Measurements from ENCODE around the gene ASTN2.

ASTN2 gene

DNA sequence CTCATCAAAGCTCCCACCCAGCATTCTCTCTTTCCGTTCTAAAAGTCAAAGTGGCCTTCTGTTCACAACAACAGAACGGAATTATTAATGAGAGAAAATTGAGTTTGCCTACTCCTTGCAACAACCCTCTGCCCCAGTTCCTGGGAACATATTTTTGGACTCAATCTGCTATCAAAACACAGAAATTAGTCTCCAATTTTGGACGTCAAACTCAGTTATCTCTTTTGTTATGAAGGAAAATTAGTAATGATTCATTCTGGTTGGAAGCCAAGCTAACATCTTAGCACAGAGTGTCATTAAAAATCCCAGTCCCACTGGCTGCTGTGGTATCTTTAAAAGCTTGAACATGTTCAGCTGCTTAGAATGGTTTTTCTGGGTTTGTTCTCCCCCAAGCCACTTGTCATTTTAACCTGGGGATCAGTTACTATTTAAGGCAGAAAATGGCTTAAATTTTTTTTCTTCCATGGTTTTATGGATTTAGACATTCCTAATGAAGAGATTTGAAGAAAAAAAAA is 384.5 kb downstream of the ASTN2 start:
- no peak overlapping the region for H3K9ac ChIP-seq (ENCODE audit: low read depth, low read length)
- no peaks in the 10 kb centered on the region for H3K4me1 ChIP-seq (ENCODE audit: insufficient read depth, low read length)
- H3K27me3 ChIP-seq (ENCODE audit: insufficient read depth, low read length), result no peaks in the 10 kb centered on the region
- no peak overlapping the region for H3K27ac ChIP-seq (ENCODE audit: low read depth, low read length)
- no peaks in the 10 kb centered on the region for H3K36me3 ChIP-seq (ENCODE audit: insufficient read depth, low read length)
- 90% methylated on average over 3 of the region's 3 CpGs for WGBS
- H3K4me3 ChIP-seq (ENCODE audit: low read length), result no peak overlapping the region
- no peaks in the 10 kb centered on the region for H3K9me3 ChIP-seq (ENCODE audit: insufficient read depth, low read depth, low read length)

DNA sequence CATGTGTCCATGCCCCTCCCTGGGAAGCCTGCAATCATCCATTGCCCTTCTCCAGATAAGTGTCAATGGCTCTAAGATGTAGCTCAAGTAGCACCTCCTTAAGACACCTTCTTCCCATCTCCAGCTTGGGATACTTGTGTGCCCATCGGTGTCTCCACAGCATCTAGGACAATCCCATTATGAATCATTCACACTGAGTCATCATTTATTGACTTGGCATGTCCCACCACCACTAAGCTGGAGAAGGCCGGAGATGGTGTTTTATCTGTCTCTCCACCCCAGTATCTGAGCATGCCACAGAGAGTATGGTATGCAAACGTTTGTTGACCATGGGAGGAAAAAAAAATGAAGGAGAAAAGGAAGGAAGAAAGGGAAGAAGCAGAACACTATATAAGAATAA is 385.5 kb downstream of the ASTN2 start:
- Histone ChIP-seq H3K4me3 (ENCODE audit: low read length) (no peak overlapping the region), H3K27me3 (ENCODE audit: insufficient read depth, low read length) (no peaks in the 10 kb centered on the region), H3K27ac (ENCODE audit: low read depth, low read length) (no peak overlapping the region), H3K9ac (ENCODE audit: low read depth, low read length) (no peak overlapping the region), H3K9me3 (ENCODE audit: insufficient read depth, low read depth, low read length) (no peaks in the 10 kb centered on the region), H3K4me1 (ENCODE audit: insufficient read depth, low read length) (no peaks in the 10 kb centered on the region), H3K36me3 (ENCODE audit: insufficient read depth, low read length) (no peaks in the 10 kb centered on the region)
- 79% methylated on average over 3 of the region's 3 CpGs for WGBS

DNA sequence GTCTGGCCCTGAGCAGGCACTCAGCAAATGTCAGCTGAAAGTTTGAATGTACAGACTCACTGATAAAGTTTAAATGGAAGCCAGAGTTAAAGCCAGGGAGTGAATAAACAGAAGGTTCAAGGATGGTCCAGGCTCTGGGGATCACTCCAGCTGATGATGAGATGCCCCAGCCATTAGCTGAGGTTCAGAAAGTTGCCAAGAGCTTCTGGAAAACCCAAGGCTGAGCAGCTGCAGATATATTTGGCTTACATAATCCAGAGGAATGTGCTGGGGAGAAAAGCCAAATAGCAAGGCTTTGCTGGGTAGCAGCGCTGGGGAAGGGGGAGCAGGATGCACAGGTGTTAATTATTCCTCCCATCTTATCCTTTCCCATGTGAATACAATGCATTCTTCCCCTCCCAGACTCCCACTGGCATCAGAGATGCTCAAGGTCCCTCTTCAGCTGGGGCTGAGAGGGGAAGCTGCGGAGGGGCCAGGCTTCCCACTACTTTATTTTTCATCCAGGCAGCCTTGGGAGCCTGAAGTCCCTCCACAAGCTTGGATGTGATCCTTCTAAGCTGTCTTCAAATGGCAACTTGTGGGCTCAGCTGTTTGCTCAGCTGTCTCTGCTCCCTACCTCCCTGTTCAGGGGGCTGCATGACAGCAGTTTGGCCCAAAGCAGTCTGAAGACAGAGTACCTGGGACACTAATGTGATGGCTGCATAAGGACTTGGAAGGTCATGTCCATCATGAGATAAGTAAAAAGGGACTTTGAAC is 386.6 kb downstream of the ASTN2 start:
- Histone ChIP-seq H3K27me3 (ENCODE audit: insufficient read depth, low read length) (no peaks in the 10 kb centered on the region), H3K36me3 (ENCODE audit: insufficient read depth, low read length) (no peaks in the 10 kb centered on the region), H3K9ac (ENCODE audit: low read depth, low read length) (no peak overlapping the region), H3K9me3 (ENCODE audit: insufficient read depth, low read depth, low read length) (no peaks in the 10 kb centered on the region), H3K4me1 (ENCODE audit: insufficient read depth, low read length) (no peaks in the 10 kb centered on the region), H3K4me3 (ENCODE audit: low read length) (no peak overlapping the region), H3K27ac (ENCODE audit: low read depth, low read length) (no peak overlapping the region)
- 60% methylated on average over 2 of the region's 2 CpGs for WGBS

DNA sequence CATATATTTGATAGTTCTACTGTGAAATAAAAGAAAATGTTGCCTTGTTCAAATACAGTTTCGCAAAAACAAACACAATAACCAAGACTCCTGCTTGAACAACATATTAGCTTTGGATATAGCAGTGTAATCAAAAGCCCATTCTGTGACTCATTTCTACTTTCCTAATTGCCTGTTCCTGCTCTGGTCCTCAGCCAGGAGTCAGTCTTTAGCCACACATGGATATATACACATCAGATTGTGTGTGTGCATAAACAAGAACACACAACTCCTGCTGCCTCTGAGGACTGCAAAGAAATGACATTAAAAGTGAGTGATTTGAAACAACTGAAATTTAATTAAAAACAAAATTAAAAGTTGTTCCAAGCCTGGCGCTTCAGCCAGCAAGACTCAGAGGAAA is 393.0 kb downstream of the ASTN2 start:
- Histone ChIP-seq H3K4me1 (ENCODE audit: insufficient read depth, low read length) (peaks cover 11% of the 10 kb centered on the region; the same call in 1 of the 2 replicates), H3K27ac (ENCODE audit: low read depth, low read length) (no peak overlapping the region), H3K9ac (ENCODE audit: low read depth, low read length) (no peak overlapping the region), H3K9me3 (ENCODE audit: insufficient read depth, low read depth, low read length) (no peaks in the 10 kb centered on the region), H3K4me3 (ENCODE audit: low read length) (no peak overlapping the region), H3K27me3 (ENCODE audit: insufficient read depth, low read length) (no peaks in the 10 kb centered on the region), H3K36me3 (ENCODE audit: insufficient read depth, low read length) (no peaks in the 10 kb centered on the region)
- 94% methylated on average over 2 of the region's 2 CpGs for WGBS

DNA sequence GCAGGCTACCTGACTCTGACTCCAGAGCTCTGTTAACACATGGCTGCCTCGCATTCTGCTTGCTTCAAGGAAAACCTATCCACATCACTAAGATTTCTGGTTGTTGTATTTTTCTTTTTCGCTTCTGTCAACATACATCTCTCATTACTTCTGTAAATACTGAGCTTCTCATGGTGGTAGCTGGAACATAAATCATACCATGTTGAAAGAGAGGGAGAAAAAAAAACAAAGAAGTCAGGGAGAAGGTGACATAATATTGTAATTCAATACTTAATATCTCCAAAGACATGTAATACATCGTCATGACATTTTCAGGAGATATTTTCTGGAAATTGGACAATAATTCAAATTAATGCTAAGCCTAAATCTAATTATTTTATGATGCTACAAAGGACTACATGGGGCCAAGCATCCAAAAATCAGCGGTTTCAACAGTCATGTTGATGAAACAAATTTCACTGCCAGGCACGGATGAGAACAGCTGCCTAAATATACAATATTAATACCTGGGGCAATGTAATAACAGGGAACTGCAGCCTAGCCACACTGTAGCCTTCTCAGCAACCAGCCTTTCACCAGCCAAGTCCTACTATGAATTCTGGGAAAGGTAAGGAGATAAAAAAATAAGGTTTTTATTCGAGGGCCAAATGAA is 395.8 kb downstream of the ASTN2 start:
- no peak overlapping the region for H3K9ac ChIP-seq (ENCODE audit: low read depth, low read length)
- no peak overlapping the region for H3K27ac ChIP-seq (ENCODE audit: low read depth, low read length)
- H3K9me3 ChIP-seq (ENCODE audit: insufficient read depth, low read depth, low read length), result no peaks in the 10 kb centered on the region
- H3K4me1 ChIP-seq (ENCODE audit: insufficient read depth, low read length), result peaks cover 11% of the 10 kb centered on the region; the same call in 1 of the 2 replicates
- H3K4me3 ChIP-seq (ENCODE audit: low read length), result no peak overlapping the region
- WGBS, result 89% methylated on average over 3 of the region's 6 CpGs
- no peaks in the 10 kb centered on the region for H3K36me3 ChIP-seq (ENCODE audit: insufficient read depth, low read length)
- no peaks in the 10 kb centered on the region for H3K27me3 ChIP-seq (ENCODE audit: insufficient read depth, low read length)

DNA sequence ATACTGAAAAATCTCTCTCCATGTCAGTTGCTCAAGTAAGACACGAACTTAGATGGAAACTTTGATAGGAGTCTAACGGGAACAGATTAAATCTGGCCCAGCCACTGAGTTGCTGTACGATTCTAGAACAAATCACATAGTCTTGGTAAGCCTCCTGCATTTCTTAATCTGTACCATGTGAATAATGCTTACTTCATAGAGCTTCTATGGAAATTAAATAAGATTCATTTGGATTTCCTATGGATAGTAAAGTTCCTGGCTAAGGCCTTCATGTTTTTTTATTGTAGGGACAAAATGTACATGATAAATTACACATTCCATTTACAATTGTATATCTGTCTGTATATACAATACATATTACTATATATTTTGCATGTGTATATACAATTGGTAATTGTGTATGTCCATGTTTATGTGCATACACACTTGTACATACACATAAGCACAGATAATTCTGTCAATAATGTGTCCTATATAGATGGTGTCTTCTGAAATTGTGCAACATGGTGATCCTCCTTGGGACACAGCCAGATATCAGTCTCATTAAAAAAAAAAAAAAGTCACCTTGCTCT is 397.4 kb downstream of the ASTN2 start:
- Histone ChIP-seq H3K27ac (ENCODE audit: low read depth, low read length) (no peak overlapping the region), H3K27me3 (ENCODE audit: insufficient read depth, low read length) (no peaks in the 10 kb centered on the region), H3K4me1 (ENCODE audit: insufficient read depth, low read length) (peaks cover 8% of the 10 kb centered on the region; the same call in 1 of the 2 replicates), H3K4me3 (ENCODE audit: low read length) (no peak overlapping the region), H3K9ac (ENCODE audit: low read depth, low read length) (no peak overlapping the region), H3K9me3 (ENCODE audit: insufficient read depth, low read depth, low read length) (no peaks in the 10 kb centered on the region), H3K36me3 (ENCODE audit: insufficient read depth, low read length) (no peaks in the 10 kb centered on the region)
- WGBS, result 62% methylated on average over 3 of the region's 3 CpGs

DNA sequence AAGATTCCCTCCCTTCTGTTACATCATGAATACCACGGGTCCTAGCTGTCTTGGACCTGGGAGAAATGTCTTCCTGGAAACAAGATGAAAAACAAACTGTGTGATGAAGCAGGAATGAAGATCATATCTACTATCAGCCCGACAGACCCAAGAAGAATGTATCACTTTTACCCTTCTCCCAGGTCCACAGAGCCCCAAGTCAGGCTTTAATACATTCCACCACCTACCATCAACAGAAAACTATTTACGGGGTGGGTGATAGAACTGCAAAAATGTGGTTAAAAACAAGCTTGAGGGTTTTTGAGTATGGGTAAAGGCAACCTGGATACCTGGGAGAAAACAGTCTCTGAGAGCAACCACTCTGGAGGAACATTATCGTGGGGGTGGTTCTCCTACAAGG is 400.8 kb downstream of the ASTN2 start:
- no peaks in the 10 kb centered on the region for H3K36me3 ChIP-seq (ENCODE audit: insufficient read depth, low read length)
- H3K9me3 ChIP-seq (ENCODE audit: insufficient read depth, low read depth, low read length), result no peaks in the 10 kb centered on the region
- no peak overlapping the region for H3K4me3 ChIP-seq (ENCODE audit: low read length)
- WGBS, result 89% methylated on average over 4 of the region's 4 CpGs
- H3K27ac ChIP-seq (ENCODE audit: low read depth, low read length), result no peak overlapping the region
- no peak overlapping the region for H3K9ac ChIP-seq (ENCODE audit: low read depth, low read length)
- H3K27me3 ChIP-seq (ENCODE audit: insufficient read depth, low read length), result no peaks in the 10 kb centered on the region
- peaks cover 8% of the 10 kb centered on the region for H3K4me1 ChIP-seq (ENCODE audit: insufficient read depth, low read length)

DNA sequence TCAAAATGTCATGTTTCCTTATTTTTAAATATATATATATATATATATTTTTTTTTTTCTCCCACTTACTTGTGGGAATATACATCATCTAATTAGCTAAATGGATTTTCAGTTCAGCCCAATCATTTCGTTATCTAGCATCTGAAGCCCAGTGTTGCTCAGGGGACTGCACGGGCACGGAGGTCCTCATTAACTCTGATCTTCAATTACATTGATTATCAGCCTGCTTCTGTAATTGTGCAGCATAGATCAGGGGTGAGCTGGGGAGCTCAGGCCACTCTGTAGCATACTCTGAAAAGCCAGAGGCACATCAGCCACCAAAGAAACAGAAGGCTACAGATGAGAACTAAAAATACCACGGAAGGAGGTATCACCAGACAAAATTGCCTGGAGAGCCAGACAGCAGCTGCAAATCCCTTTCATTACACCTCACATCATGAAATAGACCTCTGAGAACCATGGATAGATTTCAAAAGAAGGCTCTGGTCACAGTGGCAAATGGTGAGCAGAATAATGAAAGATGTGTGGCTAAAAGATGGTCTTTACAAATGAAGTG is 401.3 kb downstream of the ASTN2 start:
- H3K36me3 ChIP-seq (ENCODE audit: insufficient read depth, low read length), result no peaks in the 10 kb centered on the region
- H3K9me3 ChIP-seq (ENCODE audit: insufficient read depth, low read depth, low read length), result no peaks in the 10 kb centered on the region
- no peak overlapping the region for H3K27ac ChIP-seq (ENCODE audit: low read depth, low read length)
- H3K4me1 ChIP-seq (ENCODE audit: insufficient read depth, low read length), result peaks cover 13% of the 10 kb centered on the region
- H3K27me3 ChIP-seq (ENCODE audit: insufficient read depth, low read length), result no peaks in the 10 kb centered on the region
- 97% methylated on average over 4 of the region's 4 CpGs for WGBS
- no peak overlapping the region for H3K4me3 ChIP-seq (ENCODE audit: low read length)
- no peak overlapping the region for H3K9ac ChIP-seq (ENCODE audit: low read depth, low read length)

DNA sequence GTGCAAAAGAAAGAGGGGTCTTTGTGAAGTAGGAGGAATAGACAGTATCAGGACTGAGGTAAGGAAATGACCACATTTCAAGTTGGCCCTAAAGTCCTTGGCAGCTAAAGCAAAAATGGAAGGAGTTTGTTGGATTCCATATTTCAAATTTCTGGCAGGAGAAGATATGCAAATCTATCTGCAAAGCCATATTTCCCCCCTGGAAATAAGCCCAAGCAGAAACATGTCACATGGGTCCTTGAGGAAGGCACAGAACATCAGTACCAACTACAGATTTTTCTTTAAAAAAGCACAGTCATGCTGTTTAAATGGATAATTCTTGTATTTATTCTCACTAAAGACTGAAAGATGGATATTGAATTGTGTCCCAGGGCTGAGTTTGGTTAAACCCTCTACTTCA is 404.8 kb downstream of the ASTN2 start:
- Histone ChIP-seq H3K9me3 (ENCODE audit: insufficient read depth, low read depth, low read length) (no peaks in the 10 kb centered on the region), H3K27ac (ENCODE audit: low read depth, low read length) (no peak overlapping the region), H3K36me3 (ENCODE audit: insufficient read depth, low read length) (no peaks in the 10 kb centered on the region), H3K9ac (ENCODE audit: low read depth, low read length) (no peak overlapping the region), H3K4me1 (ENCODE audit: insufficient read depth, low read length) (peaks cover 9% of the 10 kb centered on the region; the same call in 1 of the 2 replicates), H3K4me3 (ENCODE audit: low read length) (no peak overlapping the region), H3K27me3 (ENCODE audit: insufficient read depth, low read length) (no peaks in the 10 kb centered on the region)

DNA sequence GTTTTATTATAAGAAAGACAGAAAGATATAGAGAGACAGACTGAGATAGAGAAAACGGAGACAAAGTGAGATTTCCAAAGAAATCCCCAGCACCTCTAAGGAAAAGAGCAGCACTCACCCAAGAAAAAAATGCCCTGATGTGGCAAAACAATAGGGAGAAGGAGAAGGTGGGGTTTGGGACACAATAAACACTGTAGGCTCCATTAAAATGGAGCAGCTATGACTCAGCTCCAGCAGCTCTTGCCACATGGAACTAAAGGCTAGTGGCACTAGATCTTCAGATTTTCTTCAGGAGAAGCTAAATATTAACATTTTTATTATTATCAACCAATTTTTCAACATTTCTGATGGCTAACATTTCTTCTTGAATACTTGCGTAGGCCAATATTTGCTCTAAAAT is 406.0 kb downstream of the ASTN2 start:
- 70% methylated on average over 2 of the region's 2 CpGs for WGBS
- no peak overlapping the region for H3K27ac ChIP-seq (ENCODE audit: low read depth, low read length)
- H3K4me1 ChIP-seq (ENCODE audit: insufficient read depth, low read length), result peaks cover 9% of the 10 kb centered on the region; the same call in 1 of the 2 replicates
- H3K4me3 ChIP-seq (ENCODE audit: low read length), result no peak overlapping the region
- no peak overlapping the region for H3K9ac ChIP-seq (ENCODE audit: low read depth, low read length)
- no peaks in the 10 kb centered on the region for H3K36me3 ChIP-seq (ENCODE audit: insufficient read depth, low read length)
- no peaks in the 10 kb centered on the region for H3K9me3 ChIP-seq (ENCODE audit: insufficient read depth, low read depth, low read length)
- no peaks in the 10 kb centered on the region for H3K27me3 ChIP-seq (ENCODE audit: insufficient read depth, low read length)

DNA sequence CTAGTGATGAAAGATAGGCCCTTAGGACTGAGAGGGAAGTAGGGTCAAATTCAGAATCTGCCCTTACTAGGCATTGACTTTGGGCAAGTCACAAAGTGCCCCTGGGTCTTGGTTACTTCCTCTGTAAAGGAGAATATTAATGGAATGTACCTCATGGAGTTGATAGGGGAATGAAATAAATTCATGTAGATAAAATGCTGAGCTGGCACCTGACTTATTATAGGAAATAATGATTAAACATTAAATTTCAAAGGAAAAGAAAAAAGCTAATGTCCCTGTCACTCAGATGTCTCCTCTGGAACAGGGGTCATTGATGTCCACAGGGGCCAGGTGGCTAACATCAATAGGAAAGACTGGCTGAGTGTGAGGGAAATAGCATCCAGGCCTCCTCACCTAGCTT is 406.4 kb downstream of the ASTN2 start:
- Histone ChIP-seq H3K9me3 (ENCODE audit: insufficient read depth, low read depth, low read length) (no peaks in the 10 kb centered on the region), H3K36me3 (ENCODE audit: insufficient read depth, low read length) (no peaks in the 10 kb centered on the region), H3K27ac (ENCODE audit: low read depth, low read length) (no peak overlapping the region), H3K27me3 (ENCODE audit: insufficient read depth, low read length) (no peaks in the 10 kb centered on the region), H3K4me3 (ENCODE audit: low read length) (no peak overlapping the region), H3K9ac (ENCODE audit: low read depth, low read length) (no peak overlapping the region), H3K4me1 (ENCODE audit: insufficient read depth, low read length) (peaks cover 9% of the 10 kb centered on the region; the same call in 1 of the 2 replicates)

All from HUES64 (cell line).